Renal pelvis (tissue), 4 donors: ENCODE results near the gene TMX1. TPM values are rescaled to one million over a fixed set of nuclear protein-coding genes. Genes with fewer than 3 reads are reported as not detected.

Experiments used
- DNase-seq: peaks from one replicate; pipeline ENCODE4 v3.0.0-alpha.2; 2013
- polyA plus RNA-seq, 3 donors: library from polyadenylated mRNA; unstranded; fragments of 120-200 nt; gene quantifications; one replicate each; pipeline ENCODE4 v1.2.1, GENCODE V29; 2013; ENCODE audit not compliant: insufficient read length in 3 of 3

TMX1 gene
- polyA plus RNA-seq, 3 donors = 43.3 to 50.9 (median 47.6) TPM

- DNase-seq = no peak
Observed at GRCh38 chr14:51285120-51285519, 45.1 kb downstream of the TMX1 start.

- no peak for DNase-seq
Observed at GRCh38 chr14:51289169-51289568, 49.1 kb downstream of the TMX1 start.

- DNase-seq = no peak
Observed at GRCh38 chr14:51290132-51290531, 50.1 kb downstream of the TMX1 start.

- DNase-seq = no peak
Observed at GRCh38 chr14:51291016-51291415, 51.0 kb downstream of the TMX1 start.

GRCh38 chr14:51293149-51293911, 53.3 kb downstream of the TMX1 start:
- DNase-seq = no peak

GRCh38 chr14:51293912-51294389, 53.9 kb downstream of the TMX1 start:
- DNase-seq = no peak

- DNase-seq = no peak
Observed at GRCh38 chr14:51294951-51295525, 55.0 kb downstream of the TMX1 start.

GRCh38 chr14:51295646-51296263, 55.7 kb downstream of the TMX1 start:
- DNase-seq = no peak

- DNase-seq = no peak
Observed at GRCh38 chr14:51297066-51297465, 57.0 kb downstream of the TMX1 start.

- DNase-seq = no peak
Observed at GRCh38 chr14:51298895-51299294, 58.8 kb downstream of the TMX1 start.

GRCh38 chr14:51302295-51303030, 62.4 kb downstream of the TMX1 start:
- no peak for DNase-seq

- DNase-seq = no peak
Observed at GRCh38 chr14:51304438-51304837, 64.4 kb downstream of the TMX1 start.

GRCh38 chr14:51304941-51305340, 64.9 kb downstream of the TMX1 start:
- no peak for DNase-seq

GRCh38 chr14:51305751-51306150, 65.7 kb downstream of the TMX1 start:
- no peak for DNase-seq

Other genes starting within 250 kb of the TMX1 start
- 1 to 10 TPM; 1.6 to 2.5 (median 2.5) TPM for gene TRIM9, start 145.1 kb upstream of the TMX1 start, polyA plus RNA-seq